ENCODE data around the gene PLCD1.

Gene PLCD1

DNA sequence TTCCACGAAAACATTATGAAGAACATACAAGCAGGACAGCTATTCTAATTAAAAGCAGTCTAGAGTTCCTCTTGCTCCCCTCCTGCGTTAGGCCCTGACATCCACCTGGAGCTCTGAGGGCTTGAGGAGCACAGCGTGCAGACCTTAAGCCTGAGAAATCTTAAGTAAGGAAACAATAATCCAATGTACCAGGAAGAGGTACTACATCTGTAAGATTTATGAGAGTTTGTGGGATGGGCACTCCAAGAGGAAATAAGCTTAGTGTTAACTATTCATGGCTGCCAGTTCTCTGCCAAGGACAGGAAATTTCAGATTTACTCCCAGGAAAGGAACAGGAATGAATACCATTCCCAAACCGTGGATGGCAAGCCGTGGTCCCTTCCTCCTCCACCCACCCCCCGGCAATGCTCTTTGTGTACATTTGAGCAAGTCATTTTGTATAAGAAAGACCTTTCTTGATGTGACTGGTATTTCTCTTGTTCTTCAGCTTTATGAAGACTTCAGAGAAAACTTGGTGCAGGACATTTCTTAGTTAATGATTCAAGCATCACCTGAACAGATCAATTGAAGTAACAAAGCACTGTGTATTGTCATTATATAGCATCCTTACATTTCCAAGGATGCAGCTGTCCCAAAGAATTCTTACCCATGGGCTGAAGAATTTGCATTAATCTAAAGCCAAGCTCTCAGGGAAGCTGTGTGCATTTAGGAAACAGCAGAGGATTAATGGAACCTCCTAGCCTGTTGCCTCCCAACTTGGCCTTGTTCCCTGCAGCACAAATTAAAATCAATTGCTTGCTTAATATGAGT lies 67.6 kb downstream of the PLCD1 start:
- no peak for DNase-seq

DNA sequence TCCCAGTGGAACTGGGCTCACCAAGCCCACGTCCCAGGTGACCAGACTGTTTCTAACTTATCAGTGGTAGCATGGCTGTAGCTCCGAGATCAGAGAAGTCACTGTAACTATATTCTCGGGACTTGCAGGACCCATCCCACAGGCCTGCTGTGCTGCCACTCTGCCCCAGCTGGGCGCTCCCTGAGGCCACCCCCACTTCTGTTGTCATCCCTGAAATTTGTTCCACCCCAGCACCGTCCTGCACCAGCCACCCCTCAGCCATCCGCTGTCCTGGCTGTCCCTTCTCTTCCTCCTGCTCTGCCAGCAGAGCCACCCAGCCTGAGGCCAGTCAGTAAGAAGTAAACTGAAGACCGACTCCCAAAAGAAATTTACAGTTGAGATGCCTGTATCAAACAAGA lies 71.9 kb downstream of the PLCD1 start:
- no peak for DNase-seq

Measured in T-helper 1 cell (primary cell).